ENCODE results near the gene LCE3B.

Gene LCE3B

DNA sequence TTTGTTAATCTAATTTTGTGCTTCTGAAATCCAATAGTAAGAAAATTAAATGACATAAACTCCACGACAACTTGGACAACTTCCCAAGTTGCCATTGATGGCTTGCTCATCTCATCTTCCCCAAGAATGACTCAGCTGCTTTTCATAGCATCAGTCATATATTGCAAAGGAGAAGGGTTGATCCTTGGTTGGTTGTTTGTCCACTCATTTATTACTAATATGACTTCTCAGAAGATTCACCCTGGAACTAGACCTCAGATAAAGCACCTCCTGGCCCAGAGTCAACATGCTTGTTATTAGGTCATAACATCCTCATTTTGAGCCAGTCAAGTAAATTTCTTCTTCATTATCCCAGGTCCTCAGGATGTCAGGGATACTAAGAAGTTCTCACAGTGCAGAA lies 31.0 kb upstream of the LCE3B start:
- TF ChIP-seq, protein P1, sequence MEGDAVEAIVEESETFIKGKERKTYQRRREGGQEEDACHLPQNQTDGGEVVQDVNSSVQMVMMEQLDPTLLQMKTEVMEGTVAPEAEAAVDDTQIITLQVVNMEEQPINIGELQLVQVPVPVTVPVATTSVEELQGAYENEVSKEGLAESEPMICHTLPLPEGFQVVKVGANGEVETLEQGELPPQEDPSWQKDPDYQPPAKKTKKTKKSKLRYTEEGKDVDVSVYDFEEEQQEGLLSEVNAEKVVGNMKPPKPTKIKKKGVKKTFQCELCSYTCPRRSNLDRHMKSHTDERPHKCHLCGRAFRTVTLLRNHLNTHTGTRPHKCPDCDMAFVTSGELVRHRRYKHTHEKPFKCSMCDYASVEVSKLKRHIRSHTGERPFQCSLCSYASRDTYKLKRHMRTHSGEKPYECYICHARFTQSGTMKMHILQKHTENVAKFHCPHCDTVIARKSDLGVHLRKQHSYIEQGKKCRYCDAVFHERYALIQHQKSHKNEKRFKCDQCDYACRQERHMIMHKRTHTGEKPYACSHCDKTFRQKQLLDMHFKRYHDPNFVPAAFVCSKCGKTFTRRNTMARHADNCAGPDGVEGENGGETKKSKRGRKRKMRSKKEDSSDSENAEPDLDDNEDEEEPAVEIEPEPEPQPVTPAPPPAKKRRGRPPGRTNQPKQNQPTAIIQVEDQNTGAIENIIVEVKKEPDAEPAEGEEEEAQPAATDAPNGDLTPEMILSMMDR (IDR thresholded peaks at IDR 0.05; ENCODE audit: insufficient read depth, missing control alignments): no peak
- FAIRE-seq (no peak), DNase-seq (ENCODE audit: insufficient read length, low spot score) (no peak)

DNA sequence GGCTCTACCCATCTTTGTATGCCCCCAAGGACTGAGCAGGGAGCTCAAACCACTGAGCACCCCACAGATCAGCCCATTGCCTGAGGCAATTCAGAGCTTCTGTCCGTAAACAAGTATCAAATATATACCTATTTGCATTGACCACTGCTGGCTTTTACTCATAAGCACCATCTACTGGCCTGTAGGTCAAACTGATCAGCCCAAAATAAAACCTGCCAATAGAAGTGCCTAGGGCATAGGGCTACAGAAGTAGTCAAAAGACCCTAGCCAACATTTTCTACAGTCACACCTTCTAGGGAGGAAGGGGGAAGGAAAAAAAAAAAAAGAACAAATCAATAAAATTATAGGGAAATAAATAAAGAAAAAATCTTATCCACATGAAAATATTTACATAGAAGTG lies 28.0 kb upstream of the LCE3B start:
- DNase-seq (ENCODE audit: insufficient read length, low spot score) (no peak), FAIRE-seq (no peak)
- TF ChIP-seq, protein P1 (IDR thresholded peaks at IDR 0.05; ENCODE audit: insufficient read depth, missing control alignments): no peak

DNA sequence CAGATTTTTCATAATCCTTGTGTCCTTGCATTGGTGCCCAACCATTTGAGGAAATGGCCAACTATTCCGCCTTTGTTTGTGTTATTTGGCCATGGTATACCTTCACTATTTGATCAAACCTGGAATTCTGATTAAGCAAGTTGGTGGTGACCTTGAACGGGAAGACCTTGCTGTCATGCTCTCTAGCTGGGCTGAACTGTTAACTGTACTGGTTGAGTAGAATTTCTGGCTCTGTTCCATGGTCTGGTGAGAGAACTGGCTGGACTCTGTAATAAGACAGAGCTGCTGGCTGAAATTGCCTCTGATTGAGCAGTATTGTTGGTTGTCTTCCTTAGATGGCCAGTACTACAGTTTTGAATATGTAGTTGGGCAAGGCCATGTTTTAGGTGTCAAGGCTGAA lies 16.6 kb upstream of the LCE3B start:
- no peak for FAIRE-seq

DNA sequence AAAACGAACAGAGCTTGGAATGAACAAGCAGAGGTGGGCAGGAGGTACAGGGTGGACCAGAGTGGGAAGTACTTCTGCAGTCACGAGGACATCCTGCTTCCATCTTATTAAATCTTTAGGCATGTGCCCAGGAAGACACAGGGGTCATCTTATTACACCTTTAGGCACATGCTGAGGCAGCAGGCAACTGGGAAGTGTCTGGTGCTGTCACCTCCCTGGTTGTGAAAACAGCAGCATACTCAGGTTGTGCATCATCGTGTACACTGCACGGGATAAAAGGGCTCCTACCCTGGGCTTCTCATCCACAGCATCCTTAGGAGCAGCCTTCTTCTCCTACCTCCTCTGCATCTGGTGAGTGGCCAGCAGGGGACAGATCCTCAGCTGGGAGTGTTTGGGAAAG lies 13.7 kb upstream of the LCE3B start, which contains the start of gene LCE3C:
Gene LCE3C, plus strand, starts transcription at position 301 of the 400 bp plus-strand sequence. CDS start 498 bp downstream, outside the sequence.
- TF ChIP-seq, protein P1 (IDR thresholded peaks at IDR 0.05; ENCODE audit: insufficient read depth, missing control alignments): no peak
- DNase-seq (ENCODE audit: insufficient read length, low spot score): no peak
- no peak for FAIRE-seq

More for the DNA sequence above, 16.6 kb upstream of the LCE3B start:
- TF ChIP-seq, protein P1 (IDR thresholded peaks at IDR 0.05; ENCODE audit: insufficient read depth, missing control alignments): no peak
- no peak for DNase-seq (ENCODE audit: insufficient read length, low spot score)

DNA sequence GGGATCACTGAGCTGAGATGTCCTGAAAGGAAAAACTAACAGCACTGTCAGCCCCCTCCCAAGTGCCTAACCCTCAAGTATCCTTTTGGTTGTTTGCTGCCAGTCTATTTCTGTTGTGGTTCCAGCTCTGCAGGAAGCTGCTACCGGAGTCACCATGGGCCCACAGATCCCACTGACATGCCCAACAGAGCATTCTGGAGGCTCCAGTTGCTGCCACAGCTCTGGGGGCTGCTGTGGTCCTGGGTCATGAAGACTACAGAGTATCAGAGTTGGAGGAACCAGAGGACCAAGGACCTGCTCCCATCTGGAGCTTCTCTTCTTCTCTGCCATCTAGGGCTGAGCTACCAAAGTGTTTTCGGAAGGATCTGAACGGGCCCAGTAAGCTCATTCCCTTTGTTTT lies 8.4 kb downstream of the LCE3B start:
- FAIRE-seq (no peak), DNase-seq (ENCODE audit: insufficient read length, low spot score) (no peak)
- TF ChIP-seq, protein P1 (IDR thresholded peaks at IDR 0.05; ENCODE audit: insufficient read depth, missing control alignments): no peak

DNA sequence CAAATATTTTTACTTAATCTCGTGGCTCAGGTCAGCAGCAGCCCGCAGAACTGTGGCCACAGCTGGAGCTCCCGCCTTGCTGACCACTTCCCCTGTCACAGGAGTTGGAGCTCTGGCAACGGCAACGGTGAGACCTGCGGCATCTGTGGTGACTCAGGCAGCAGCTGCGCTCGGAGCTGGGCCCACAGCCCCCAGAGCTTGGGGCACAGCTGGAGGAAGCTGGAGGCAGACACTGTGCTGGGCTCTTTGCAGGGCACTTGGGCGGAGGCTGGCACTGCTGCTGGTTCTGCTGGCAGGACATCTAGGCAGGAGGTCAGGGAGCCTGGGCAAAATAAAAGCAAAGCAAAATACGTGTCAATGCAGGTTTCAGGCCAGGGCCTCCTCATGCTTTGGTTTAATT lies 9.2 kb downstream of the LCE3B start, which contains the start of gene LCE3A:
Gene LCE3A, minus strand, starts transcription at position 301 of the 400 bp plus-strand sequence. Its CDS starts 0 bp downstream, at position 301.
- FAIRE-seq (no peak), DNase-seq (ENCODE audit: insufficient read length, low spot score) (no peak)
- TF ChIP-seq, protein P1 (IDR thresholded peaks at IDR 0.05; ENCODE audit: insufficient read depth, missing control alignments): no peak

DNA sequence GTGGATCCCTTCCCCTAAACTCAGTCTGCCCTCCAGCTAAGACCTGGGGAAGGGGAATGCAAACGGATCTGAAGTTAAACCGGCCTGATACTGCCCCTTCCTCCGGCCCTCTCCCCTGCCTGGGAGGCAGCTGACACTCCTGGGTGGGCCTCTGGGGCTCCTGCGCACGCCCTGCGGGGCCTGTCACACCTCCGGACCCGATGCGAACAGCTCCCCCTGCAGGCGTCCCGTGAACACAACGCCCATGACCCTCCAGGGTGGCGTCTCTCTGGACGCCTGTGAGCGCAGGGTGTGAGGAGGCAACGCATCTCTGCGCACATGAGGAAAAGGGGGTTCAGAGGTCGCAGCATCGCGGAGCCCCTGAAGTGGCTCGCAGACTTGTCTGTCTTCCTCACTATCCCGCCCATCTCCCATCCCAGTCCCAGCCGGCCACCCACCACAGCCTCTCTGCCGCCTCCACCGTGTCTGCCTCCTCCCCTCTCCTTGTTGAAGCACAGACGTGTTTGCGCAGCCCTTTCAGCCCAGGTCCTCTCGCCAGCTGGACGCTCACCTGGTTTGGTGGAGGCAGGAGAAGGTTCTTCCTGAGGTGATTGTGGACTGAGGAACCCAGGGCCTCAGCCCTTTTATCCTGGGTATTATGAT lies 9.7 kb downstream of the LCE3B start:
- DNase-seq (ENCODE audit: insufficient read length, low spot score) (no peak), FAIRE-seq (no peak)
- TF ChIP-seq, protein P1 (IDR thresholded peaks at IDR 0.05; ENCODE audit: insufficient read depth, missing control alignments): no peak
